Dermis blood vessel endothelial cell (primary cell): ENCODE results near the gene DLX6. TPM values are rescaled to one million over a fixed set of nuclear protein-coding genes. Genes with fewer than 3 reads are reported as not detected.

Source experiments
- DNase-seq: peaks from one replicate; pipeline ENCODE4 v3.0.0; 2010
- total RNA-seq: library from RNA; depleted of rRNA; stranded (reverse); fragments of >200 nt; gene quantifications from 2 replicates; pipeline ENCODE4 v1.2.3, GENCODE V29; 2014

The DLX6 gene
- total RNA-seq, 1 donor from 2014 or later: not detected

DNA sequence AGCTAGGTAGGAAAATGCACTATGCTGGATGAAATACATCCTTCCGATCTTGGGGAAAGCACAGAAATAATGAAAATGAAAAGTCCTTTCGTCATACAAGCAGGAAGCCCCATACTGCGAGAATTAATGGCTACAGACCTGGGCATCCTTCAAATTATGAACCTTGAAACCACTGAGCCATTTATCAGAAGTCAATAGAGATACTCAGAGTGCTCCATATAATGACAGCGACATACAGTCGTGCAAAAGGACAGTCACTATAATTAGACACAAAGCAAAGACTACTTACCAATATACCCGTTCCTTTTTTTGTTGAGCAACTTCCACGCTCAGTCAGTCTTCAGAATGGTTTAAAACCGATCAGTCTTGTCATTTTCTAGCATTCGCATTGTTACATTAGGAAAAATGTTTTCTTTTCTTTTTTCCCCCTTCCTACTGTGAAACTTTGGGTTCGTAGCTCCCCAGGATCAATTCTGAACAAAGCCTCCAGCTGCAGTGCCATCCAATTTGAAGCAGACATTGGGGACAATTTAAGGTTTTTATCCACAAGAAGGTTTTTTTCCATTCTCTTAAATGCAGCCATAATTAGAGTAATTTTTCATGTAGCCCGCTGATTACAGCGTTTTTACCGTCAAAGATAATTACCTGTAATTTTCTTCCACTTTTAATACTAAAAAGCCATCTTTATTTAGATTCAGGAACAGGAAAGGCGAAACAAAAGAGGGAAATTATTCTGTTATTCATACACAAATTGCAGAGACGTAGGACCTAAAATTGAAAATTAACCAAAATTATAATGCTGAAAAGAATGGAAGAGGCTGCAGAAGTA, 6.4 kb downstream of the DLX6 start:
- no peak for DNase-seq

DNA sequence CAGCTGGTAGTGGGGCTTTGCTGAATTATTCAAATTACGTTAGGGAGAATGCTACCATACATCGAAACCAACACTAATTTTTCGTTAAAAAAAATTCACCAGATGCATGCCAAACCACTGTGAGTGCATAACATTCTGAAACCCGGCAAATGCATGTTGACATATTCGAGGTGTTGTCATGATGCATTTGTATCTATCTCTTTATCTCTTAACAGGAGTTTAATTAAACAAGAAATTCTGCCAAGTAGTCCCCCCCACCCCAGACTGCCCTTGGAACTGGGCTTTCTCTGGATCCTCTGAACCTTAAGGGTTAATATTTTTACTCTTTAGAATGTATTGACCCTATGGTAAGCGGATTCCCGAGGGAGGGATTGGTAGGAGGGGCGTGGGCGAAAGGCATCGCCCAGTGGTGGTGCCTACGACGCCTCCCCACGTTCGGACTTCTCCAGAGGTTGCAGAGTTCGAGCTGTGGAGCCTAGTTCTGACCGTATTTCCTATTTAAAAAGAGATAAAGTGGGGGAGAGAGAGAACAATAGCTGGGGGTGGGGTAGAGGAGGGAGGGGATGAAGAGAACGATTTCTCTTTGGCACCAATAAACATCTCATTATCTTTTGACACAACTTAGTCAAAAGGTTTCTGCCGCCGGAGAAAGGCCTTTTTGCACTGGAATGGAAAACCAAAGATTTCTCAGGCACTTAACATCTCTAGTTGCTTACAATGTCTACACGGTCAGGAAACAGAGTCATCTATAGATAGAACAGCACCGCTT, 7.2 kb downstream of the DLX6 start:
- DNase-seq: no peak

DNA sequence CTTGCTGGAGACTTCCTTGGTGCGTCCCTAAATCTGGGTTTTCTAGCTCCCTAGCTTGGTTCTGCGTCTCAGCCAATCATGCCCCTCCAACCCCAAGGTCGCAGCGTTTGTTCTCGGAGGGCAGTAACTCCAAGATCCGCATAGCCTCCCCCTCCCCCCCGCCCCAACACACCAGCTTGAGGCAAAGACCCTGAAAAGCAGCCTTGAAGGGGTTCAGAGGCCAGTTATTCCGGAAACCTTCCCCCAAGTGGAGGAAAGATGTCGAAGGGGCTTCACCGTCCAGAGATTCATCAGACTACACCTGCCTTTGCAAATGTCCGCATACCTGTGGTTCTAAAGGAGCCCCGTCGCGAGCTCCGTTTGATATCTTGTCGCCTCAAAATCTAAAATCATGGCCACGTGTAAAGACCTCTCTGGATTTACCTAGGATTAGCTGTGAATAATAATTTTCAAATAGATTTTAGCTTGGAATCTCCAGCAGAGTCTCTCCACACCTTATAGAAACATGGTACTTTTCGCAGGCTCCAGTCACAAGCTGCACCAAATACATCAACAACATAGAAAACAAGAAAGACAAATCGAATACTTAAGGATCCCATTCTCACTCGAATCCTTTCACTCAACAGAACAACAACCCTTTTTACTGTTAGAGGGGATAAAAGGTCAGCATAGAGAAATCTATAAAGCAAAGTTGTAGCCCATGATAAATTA, 7.9 kb downstream of the DLX6 start:
- DNase-seq: no peak

DNA sequence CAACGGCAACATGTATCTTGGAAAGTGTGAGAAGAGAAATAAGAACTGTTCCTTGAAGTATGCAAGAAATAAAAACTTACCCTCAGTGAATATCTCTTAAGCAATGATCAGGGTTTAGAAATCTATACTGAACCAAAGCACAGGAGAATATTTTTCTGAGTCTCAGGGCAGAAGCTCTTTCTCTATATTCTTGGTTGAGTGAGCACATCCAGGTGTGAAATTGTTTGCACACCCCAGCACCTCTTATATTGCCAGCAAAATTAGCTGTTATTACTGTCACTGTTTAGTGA, 8.4 kb downstream of the DLX6 start:
- no peak for DNase-seq

DNA sequence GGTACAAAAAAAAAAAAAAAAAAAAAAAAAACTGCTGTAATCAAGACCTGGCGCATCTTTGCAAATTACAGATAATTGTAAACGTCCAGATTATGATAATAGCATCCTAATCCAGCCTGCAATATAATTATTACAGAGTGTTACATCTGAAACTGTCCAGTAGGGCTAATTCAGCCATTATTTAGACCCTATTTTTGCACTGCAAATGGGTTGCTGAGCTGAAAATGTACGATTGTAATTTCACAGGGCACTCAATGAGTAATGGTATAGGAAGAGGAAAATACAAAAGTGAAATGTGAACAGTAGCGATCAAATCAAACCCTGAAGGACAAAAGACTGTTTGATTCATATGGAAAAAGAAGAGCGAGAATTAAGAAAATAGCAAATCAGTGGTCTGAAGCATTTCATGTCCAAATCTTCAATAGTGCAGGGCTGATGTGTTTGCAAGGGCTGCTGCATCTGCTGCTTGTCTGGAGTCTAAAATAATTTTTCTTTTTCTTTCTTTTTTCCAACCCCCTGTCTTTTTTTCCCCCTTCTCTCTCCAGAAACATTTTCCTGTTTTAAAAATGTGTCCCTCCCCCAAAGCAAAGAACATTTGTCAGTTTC, 8.9 kb downstream of the DLX6 start:
- no peak for DNase-seq

GRCh38 chr7:97015279-97015678, 9.9 kb downstream of the DLX6 start:
- DNase-seq: no peak

GRCh38 chr7:97015756-97016380, 10.5 kb downstream of the DLX6 start:
- DNase-seq: no peak

DNA sequence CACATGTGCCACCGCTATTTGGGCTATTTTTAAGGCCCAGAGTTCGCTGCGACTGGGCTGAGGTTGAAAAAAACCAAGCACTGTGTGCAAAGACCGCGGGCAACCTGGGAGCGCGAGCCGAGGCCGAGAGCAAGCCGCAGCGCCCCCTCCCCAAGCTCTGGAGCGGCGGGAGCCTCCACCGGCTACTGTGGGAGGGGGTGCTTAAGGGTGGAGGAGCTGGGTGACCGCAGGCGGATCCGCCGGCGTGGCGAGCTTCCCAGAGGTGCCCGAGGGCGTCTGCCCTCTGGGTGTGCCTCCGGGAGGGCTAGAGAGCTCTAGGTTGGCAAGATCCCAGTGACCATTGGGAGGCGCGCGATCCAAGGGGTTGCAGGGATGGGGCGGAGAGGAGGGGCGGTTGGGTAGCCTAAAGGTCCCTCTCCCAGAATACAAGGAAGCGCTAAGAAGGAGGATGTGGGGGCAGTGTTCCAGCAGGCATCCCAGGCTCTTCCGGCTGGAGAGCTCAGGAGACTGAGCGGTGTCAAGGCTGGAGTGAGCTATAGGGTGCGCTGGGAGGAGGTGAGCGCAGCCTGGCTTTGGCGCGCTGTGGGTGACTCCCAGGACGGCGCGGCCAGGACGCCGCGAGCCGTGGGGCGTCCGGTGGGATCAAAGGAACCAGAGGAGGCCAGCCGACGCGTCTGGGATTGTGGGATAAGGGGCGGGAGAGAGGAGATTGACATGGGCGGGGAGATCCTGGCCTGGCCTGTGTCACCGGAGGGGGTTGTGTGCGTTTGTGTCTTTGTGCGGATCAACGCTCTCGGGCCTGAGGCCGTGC, 11.2 kb downstream of the DLX6 start:
- DNase-seq: no peak

GRCh38 chr7:97017192-97018125, 12.1 kb downstream of the DLX6 start:
- DNase-seq: no peak

- no peak for DNase-seq
Measured at GRCh38 chr7:97018126-97018601, 12.8 kb downstream of the DLX6 start.

DNA sequence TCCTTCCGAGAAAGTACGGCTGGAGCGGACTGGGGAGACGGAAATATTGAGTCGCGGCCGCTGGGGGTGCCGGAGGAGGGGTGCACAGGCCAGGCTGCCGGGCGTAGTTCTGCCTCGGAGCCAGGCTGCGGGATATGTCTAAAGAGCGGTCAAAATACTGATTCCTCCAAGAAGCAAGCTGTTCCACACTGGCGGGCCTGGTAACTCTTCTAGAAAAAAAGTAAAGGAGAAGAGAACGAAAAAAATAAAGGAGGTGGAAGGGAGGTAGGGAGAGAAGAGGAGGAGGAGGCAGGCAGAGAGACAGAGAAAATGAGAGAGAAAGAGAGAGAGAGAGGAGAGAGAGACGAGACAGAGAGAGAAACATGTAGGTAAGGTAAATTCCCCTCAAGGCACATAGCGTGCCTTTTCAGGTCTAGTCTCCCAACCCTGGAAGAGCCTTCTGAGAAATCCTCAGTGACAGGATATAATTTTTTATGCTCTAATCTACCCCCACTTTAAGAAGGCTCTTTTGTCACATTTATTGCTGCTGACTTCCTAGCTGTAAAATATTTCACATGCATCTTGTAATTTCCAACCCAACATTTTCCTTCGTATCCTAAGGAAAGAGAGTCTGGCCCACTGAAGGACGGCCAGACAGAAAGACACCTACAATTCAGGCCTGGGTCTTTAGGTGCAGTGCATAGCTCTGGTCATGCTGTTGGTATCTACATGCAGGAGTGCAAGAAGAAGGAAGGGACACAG, 13.6 kb downstream of the DLX6 start:
- no peak for DNase-seq

- DNase-seq: no peak
Measured at GRCh38 chr7:97019710-97020225, 14.4 kb downstream of the DLX6 start.

DNA sequence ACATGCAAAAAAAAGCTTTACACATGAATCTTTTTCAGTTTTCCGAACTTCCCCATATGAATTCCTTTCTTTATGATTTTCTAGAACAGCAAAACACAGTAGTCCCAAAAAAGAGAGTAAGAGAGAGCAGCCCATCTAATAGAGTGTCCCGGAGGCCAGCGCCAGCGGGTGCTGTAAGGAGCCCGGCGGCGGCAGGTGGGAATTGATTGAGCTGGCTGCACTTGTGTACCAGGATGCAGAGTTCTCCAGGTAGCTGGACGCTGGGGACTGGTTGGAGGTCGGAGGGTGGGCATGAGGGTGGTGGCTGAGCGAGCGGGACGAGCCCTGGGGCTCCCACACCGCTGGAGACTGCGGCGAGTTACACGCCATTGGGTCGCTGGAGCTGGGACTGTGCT, 15.2 kb downstream of the DLX6 start:
- DNase-seq: no peak

DNA sequence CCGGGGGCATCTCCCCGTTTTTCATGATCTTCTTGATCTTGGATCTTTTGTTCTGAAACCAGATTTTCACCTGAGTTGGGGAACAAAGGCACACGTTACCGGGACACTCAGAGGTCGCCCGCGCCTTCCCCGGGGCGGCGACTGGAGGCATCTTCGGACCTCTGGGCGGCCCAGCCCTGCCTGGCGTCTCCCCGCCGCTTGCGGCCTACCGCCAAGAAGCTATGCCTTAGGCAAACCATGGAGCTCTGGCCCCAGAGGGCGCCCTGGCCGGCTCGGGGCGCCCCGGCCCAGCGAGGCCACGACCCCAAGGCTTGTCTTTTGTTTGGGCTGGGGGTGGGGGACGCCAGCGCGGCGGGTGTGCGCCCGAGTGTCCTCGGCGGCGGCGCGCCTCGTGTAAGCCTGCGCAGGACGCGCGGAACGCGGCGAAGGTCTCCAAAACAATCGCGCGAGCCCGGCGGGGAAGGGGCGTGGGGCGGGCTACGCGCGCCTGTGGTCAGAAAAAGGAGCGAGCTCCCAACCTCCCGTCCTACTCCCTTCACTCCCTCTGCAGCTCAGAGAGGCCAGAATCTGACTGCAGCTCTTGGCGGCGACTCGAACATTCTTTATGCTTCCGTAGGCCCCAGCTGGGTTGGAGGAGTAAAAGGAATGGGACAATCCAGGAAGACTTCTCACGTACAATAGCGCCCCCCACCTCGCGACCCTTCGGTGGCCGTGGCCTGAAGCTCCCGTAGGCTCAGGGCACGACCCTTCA, 15.8 kb downstream of the DLX6 start:
- DNase-seq: no peak

- DNase-seq: no peak
Measured at GRCh38 chr7:97021747-97022490, 16.6 kb downstream of the DLX6 start.

DNA sequence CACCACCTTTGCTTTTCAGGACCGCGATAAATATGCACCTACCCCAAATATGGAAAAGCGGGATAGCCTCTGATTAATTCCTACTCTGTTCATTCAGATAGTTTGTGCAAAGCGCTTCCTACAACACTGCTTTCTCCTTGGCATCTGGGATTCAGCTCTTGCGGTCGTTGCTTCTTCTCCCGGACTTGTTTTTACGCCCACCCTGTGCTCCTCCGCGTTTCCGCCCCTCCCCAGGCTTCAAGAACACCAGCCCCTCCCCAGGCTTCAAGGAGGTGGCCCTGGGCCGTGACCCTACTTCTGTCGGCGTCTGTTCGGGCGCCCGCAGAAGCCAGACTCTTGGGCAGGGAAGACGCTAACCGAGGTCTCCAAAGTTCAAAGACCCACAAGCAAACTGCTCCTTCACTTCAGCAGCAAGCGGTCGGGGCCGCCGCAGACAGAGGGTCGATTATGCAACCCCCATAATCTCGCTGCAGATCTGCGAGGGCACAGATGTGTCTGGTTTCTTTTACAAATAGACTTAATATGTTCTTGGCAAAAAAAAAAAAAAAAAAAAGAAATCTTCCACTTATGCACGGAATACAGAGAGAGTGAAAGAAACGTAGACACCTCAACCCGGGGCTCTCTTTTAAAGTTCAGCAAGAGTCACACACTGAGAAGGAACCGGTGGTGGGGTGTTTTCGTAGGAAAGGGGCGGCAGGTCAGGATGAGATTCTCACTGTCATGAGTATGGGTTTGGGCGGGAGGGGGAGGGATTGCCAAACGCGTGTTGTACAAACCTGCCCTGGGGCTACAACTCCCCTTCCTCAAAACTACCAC, 17.3 kb downstream of the DLX6 start:
- DNase-seq: no peak
